ENCODE measurements around the gene ORAI2.
"Not testable (repeated sequence)": the region's sequence is repeated elsewhere in the genome, so short reads cannot be mapped to it uniquely, and the experiment has no call there.

ORAI2 gene

DNA sequence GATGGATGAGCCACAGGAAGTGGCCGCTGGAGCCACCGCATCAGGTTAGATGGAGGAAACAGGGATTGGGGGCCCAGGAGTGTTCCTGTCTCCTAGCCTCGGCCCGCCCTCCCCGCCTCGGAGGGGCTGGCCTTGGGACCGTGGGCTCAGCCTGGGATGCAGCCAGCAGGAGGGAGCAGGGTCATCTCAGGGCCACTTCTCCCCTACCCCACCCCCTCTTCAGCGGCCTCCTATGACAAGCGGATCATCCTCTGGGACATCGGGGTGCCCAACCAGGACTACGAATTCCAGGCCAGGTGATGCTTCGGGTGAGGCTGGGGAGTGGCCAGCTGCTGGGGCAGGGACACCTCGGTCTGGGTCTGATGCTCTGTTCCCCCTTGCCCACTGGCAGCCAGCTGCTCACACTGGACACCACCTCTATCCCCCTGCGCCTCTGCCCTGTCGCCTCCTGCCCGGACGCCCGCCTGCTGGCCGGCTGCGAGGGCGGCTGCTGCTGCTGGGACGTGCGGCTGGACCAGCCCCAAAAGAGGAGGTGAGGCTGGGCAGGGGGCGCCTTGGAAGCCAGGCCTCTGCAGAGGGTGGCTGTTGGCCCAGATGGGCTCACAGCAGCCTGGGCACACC is 36.1 kb downstream of the ORAI2 start:
- no peak for DNase-seq (ENCODE audit: low read depth in 3 of 3)

DNA sequence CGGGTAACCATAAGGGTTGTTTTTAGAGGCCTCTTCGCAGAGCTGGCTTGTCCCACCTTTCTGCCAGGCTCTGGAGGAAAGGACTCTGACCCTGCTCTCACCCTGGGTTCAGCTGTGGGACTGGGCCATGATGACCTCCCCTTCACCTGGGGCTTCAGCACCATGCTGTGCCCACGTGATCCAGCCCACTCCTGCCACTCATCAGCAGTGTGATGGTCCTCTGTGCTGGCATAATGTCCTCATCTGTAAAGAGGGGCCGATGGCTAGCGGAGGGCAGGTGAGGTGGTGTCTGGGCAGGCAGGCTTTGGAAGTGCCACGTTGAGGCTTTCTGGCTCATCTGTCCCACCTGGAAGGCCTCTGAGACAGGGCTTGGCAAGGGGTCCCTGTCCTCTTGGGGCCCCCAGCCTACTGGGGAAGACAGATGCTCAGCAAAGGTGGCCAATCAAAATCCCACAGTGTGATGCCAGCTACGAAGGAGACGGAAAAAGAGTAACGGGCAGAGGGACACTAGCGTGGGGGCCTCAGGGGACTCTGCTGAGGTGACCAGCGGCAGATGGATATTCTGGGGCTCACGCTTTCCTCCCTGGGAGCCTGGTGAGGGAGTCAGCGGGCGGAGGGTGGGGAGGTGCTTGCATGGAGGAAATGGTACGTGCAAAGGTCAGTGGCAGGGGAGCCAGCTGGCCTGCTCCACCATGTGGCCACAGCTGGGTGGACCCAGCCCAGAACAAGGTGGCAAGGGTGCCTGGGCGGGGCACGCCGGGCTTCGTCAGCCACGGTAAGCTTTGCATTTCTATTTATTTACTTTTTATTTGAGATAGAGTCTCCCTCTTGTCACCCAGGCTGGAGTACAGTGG is 36.8 kb downstream of the ORAI2 start:
- DNase-seq (ENCODE audit: low read depth in 3 of 3) = no peak

DNA sequence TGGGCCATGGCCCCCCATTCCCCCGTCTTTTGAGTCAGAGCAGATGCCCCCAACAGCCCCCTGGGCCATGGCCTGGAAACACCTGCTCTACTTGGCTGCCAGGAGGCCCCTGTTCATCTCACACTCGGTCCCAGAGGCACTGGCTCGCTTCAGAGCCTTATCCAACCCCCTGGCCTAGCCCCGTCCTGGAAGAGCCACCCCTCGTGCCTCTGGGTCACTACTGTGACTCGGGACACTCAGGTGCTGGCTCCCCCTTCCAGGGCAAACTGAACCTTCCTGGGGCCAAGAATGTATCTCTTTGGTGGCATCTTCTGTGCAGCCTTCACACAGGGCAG is 38.4 kb downstream of the ORAI2 start:
- no peak for DNase-seq (ENCODE audit: low read depth in 3 of 3)

- DNase-seq (ENCODE audit: low read depth in 3 of 3) = no peak
Measured at GRCh38 chr7:102472126-102473041, 39.0 kb downstream of the ORAI2 start.

GRCh38 chr7:102473271-102473991 is 40.1 kb downstream of the ORAI2 start:
- no peak for DNase-seq (ENCODE audit: low read depth in 3 of 3)

GRCh38 chr7:102474116-102474515 is 40.7 kb downstream of the ORAI2 start:
- not testable (repeated sequence) for DNase-seq (ENCODE audit: low read depth in 3 of 3)

DNA sequence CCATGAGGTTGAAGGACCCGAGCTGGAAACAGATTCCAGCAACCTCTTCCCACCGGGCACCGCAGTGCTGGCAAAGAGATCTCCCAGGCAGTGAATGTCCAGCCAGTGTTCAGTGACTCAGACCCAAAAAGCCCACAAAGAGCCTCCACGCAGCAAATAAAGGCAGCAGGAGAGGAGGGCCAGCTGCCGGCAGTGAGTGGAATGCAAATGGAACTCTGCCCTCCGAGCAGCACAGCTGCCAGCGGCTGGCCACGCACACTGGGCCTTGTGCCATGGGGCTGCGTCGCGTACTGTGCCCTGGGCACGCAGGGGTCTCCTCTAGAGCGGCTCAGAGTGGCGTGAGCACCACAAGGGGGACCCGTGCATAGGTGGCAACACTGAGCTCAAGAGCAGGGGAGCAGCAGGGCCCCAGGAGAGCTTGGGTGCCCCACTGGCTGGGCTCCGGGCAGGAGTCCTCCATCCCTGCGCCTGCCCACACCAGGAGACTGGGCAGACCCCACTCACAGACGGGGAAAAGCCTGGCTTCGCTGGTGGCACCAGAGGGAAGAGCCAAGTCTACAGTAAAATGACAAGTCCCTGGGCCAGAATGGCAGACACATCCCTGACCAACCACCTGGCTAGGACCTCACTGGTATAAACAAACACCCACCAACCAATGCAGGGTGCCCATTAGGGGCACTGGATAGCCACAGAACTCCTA is 41.5 kb downstream of the ORAI2 start:
- DNase-seq (ENCODE audit: low read depth in 3 of 3) = not testable (repeated sequence)

DNA sequence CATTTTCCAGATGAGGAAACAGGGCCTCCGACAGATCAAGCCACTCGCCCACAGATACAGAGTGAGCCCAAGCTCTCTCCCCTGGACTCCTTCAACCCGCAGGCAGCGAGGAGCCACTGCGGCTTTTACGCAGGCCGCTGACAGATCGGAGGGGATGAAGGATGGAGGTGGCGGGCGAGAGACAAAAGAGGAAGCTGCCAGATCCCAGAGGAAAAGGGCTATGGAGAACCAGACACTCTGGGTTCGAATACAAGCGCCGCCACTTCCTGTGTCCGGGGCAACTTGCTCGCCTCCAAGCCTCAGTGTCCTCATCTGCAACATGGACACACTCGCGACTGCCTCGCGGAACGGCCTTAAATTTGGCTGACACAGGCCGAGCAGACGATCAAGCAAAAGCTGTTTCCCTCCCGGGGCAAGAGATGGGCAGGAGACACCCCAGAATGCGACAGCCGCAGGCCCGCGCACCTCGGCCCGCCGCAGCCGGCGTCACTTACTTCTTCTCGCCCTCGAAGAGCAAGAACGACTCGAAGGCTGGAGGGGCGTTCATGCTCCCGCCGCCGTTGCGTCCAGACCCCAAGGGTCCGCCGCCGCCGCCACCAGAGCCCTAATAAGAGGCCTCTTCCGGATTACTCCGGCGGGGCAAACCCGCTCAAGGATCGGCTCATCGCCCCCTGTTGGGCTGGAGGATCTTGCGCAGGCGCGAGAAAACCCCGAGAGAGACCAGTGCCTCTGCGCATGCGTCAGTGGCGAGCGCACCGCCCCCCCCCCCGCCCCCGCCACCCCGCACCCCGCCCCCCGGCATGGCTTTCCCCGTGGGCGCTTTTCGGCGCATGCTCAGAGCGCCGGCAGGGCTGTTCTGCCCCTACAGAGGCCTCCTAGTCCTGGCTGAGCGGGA is 45.2 kb downstream of the ORAI2 start, which contains the start of gene POLR2J:
POLR2J (minus strand) TSS at position 609 of the 895 bp plus-strand sequence; CDS start at position 547, 62 bp downstream.
- peak; percentile 72 to 82 (median 79) for DNase-seq (ENCODE audit: low read depth in 3 of 3)

GRCh38 chr7:102479209-102479584 is 45.8 kb downstream of the ORAI2 start:
- not testable (repeated sequence) for DNase-seq (ENCODE audit: low read depth in 3 of 3)

GRCh38 chr7:102479982-102480637 is 46.7 kb downstream of the ORAI2 start:
- not testable (repeated sequence) for DNase-seq (ENCODE audit: low read depth in 3 of 3)

DNA sequence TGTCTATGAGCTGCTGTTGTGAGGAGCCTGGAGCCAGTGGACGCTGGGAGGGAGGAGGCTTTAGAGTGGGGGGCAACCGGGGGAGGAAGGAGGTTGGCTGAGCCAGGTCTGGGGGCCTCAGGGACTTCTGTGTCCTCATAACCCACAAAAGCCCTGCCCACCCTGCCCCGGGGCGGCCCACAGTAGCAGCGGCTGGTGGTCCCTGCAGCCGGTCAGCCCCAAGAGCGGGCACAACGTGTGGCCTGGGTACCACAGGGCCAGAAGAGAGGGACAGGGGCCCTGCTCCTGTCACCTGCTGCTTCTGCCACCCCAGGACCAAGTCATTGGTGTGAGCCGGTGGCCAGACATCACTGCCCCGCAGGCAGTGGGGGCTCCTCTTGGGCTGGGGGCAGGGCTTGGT is 48.6 kb downstream of the ORAI2 start:
- not testable (repeated sequence) for DNase-seq (ENCODE audit: low read depth in 3 of 3)

- DNase-seq (ENCODE audit: low read depth in 3 of 3) = not testable (repeated sequence)
Measured at GRCh38 chr7:102484317-102484716, 50.9 kb downstream of the ORAI2 start.

- DNase-seq (ENCODE audit: low read depth in 3 of 3) = not testable (repeated sequence)
Measured at GRCh38 chr7:102490529-102491075, 57.2 kb downstream of the ORAI2 start.

GRCh38 chr7:102493220-102493935 is 60.0 kb downstream of the ORAI2 start:
- DNase-seq (ENCODE audit: low read depth in 3 of 3) = not testable (repeated sequence)

GRCh38 chr7:102494026-102494425 is 60.7 kb downstream of the ORAI2 start:
- DNase-seq (ENCODE audit: low read depth in 3 of 3) = not testable (repeated sequence)

- DNase-seq (ENCODE audit: low read depth in 3 of 3) = not testable (repeated sequence)
Measured at GRCh38 chr7:102494473-102495149, 61.2 kb downstream of the ORAI2 start.

DNA sequence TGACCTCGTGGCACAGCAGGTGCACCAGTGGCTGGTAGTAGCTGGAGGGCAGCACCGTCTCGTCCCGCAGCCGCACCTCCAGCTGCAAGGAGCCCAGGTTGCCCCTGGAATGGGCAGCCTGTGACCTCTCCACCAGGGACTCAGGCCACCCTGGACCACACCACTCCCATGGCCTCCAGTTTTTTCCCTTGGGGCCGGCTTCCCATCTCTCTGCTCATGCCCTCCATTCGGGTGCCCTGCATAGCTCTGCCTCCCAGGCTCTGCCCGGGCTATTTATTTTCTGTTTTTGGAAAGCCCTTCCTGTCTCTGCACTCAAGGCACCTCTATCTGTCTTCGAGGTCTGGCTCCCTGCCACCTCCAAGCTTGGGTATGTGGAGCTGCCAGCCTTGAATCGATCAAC is 63.5 kb downstream of the ORAI2 start:
- not testable (repeated sequence) for DNase-seq (ENCODE audit: low read depth in 3 of 3)

- not testable (repeated sequence) for DNase-seq (ENCODE audit: low read depth in 3 of 3)
Measured at GRCh38 chr7:102497308-102497707, 63.9 kb downstream of the ORAI2 start.

Measured in stimulated activated CD4-positive, alpha-beta T cell treated with anti-CD3 and anti-CD28 coated beads, TNF-alpha, amount 100 ng/mL, for 4 hours (primary cell).